OCI-LY3 (cell line): ENCODE results near the gene DNAJC8.

Experiments
- H2AFZ ChIP-seq: fragments of 200-600, 300-600 bp; shearing (Covaris generic); 2 replicates; pipeline ENCODE4 v1.6.0; 2014; ENCODE audit warnings: antibody characterized with exemption, low read depth, low read length
- H3K27ac ChIP-seq: fragments of 200-600, 300-600 bp; sonication (generic); 2 replicates; pipeline ENCODE4 v1.5.1; 2014; ENCODE audit warnings: mild to moderate bottlenecking, low read length, moderate library complexity, mixed read lengths
- H3K27me3 ChIP-seq: fragments of 200-600, 300-600 bp; sonication (generic); 2 replicates; pipeline ENCODE4 v1.6.1; 2014; ENCODE audit warnings: low read depth, low read length, mixed read lengths
- H3K36me3 ChIP-seq: fragments of 200-600, 300-600 bp; sonication (generic); replicated peaks from 2 replicates; pipeline ENCODE3; 2014; ENCODE audit warnings: low read depth, low read length, mixed read lengths
- H3K4me1 ChIP-seq: fragments of 300-600, 200-600 bp; sonication (generic); 2 replicates; pipeline ENCODE4 v1.6.1; 2014; ENCODE audit warnings: low read length, mixed read lengths
- H3K4me2 ChIP-seq: fragments of 200-600, 300-600 bp; sonication (generic); 2 replicates; pipeline ENCODE4 v1.6.1; 2014; ENCODE audit warnings: low read length, mixed read lengths
- H3K4me3 ChIP-seq: fragments of 300-600, 200-600 bp; sonication (generic); 2 replicates; pipeline ENCODE4 v1.5.1; 2014; ENCODE audit warnings: antibody characterized with exemption, mild to moderate bottlenecking, low read length, moderate library complexity
- H3K79me2 ChIP-seq: fragments of 300-600, 200-600 bp; shearing (Covaris generic); 2 replicates; pipeline ENCODE4 v1.6.1; 2014; ENCODE audit warnings: mild to moderate bottlenecking, low read length, mixed read lengths
- H3K9ac ChIP-seq: fragments of 300-600, 200-600 bp; shearing (Covaris generic); 2 replicates; pipeline ENCODE4 v1.6.0; 2014; ENCODE audit warnings: mild to moderate bottlenecking, low read length, moderate library complexity
- H3K9me3 ChIP-seq: fragments of 200-600, 300-600 bp; shearing (Covaris generic); 2 replicates; pipeline ENCODE4 v1.6.1; 2014; ENCODE audit warnings: low read length, mixed read lengths; ENCODE audit not compliant: insufficient read depth
- H4K20me1 ChIP-seq: fragments of 200-600, 300-600 bp; sonication (generic); 2 replicates; pipeline ENCODE4 v1.6.1; 2016; ENCODE audit warnings: low read length, mixed read lengths; ENCODE audit not compliant: insufficient read depth
- CTCF ChIP-seq: fragments of 200-600, 300-600 bp; sonication (generic); IDR thresholded peaks from 2 replicates; pipeline ENCODE4 v1.5.1; 2014; ENCODE audit warnings: antibody characterized with exemption, low read length, low read depth
- EZH2phosphoT487 ChIP-seq: fragments of 200-600 bp; shearing (Covaris generic); IDR thresholded peaks from 2 replicates; pipeline ENCODE4 v1.6.1; 2018; ENCODE audit warnings: antibody characterized with exemption, mixed run types, low read depth

DNAJC8 gene

GRCh38 chr1:28171246-28171645, 61.6 kb downstream of the DNAJC8 start:
- H3K9ac ChIP-seq = no peak overlapping the region
- no peaks in the 10 kb centered on the region for H3K79me2 ChIP-seq
- H3K9me3 ChIP-seq = no peaks in the 10 kb centered on the region
- no peaks in the 10 kb centered on the region for H4K20me1 ChIP-seq
- peaks cover 55% of the 10 kb centered on the region for H3K4me1 ChIP-seq
- H3K27ac ChIP-seq = no peak overlapping the region
- H3K4me2 ChIP-seq = no peak overlapping the region
- TF ChIP-seq CTCF = no peak
- no peak for TF ChIP-seq EZH2phosphoT487
- no peak overlapping the region for H2AFZ ChIP-seq
- peaks cover 11% of the 10 kb centered on the region for H3K27me3 ChIP-seq
- no peak overlapping the region for H3K4me3 ChIP-seq
- no peaks in the 10 kb centered on the region for H3K36me3 ChIP-seq

GRCh38 chr1:28170001-28170596, 62.7 kb downstream of the DNAJC8 start:
- no peak overlapping the region for H3K9ac ChIP-seq
- peaks cover 7% of the 10 kb centered on the region for H3K27me3 ChIP-seq
- no peaks in the 10 kb centered on the region for H4K20me1 ChIP-seq
- no peak overlapping the region for H3K4me2 ChIP-seq
- no peaks in the 10 kb centered on the region for H3K9me3 ChIP-seq
- no peak overlapping the region for H2AFZ ChIP-seq
- H3K79me2 ChIP-seq = no peaks in the 10 kb centered on the region
- no peak overlapping the region for H3K27ac ChIP-seq
- H3K4me3 ChIP-seq = no peak overlapping the region
- TF ChIP-seq EZH2phosphoT487 = no peak
- TF ChIP-seq CTCF = no peak
- peaks cover 44% of the 10 kb centered on the region for H3K4me1 ChIP-seq
- H3K36me3 ChIP-seq = no peaks in the 10 kb centered on the region

- TF ChIP-seq EZH2phosphoT487 (no peak), CTCF (no peak)
- H3K27ac ChIP-seq = no peak overlapping the region
- 0 out of 2 replicates have a peak, but pooled peaks cover 3% of the 10 kb centered on the region for H3K27me3 ChIP-seq
- H3K9me3 ChIP-seq = no peaks in the 10 kb centered on the region
- no peak overlapping the region for H3K9ac ChIP-seq
- no peak overlapping the region for H3K4me2 ChIP-seq
- no peaks in the 10 kb centered on the region for H3K79me2 ChIP-seq
- H4K20me1 ChIP-seq = no peaks in the 10 kb centered on the region
- H3K36me3 ChIP-seq = no peaks in the 10 kb centered on the region
- H3K4me1 ChIP-seq = no peaks in the 10 kb centered on the region
- H3K4me3 ChIP-seq = no peak overlapping the region
- H2AFZ ChIP-seq = no peak overlapping the region
These were observed 69.2 kb downstream of the DNAJC8 start for GRCh38 chr1:28163496-28164161.

- Histone ChIP-seq H3K79me2 (no peaks in the 10 kb centered on the region), H2AFZ (no peak overlapping the region), H3K27me3 (0 out of 2 replicates have a peak, but pooled peaks cover 3% of the 10 kb centered on the region), H4K20me1 (no peaks in the 10 kb centered on the region), H3K36me3 (no peaks in the 10 kb centered on the region), H3K4me1 (no peaks in the 10 kb centered on the region), H3K4me3 (no peak overlapping the region), H3K9me3 (no peaks in the 10 kb centered on the region), H3K4me2 (no peak overlapping the region), H3K9ac (no peak overlapping the region), H3K27ac (no peak overlapping the region)
- TF ChIP-seq CTCF = no peak
- no peak for TF ChIP-seq EZH2phosphoT487
These were observed 70.7 kb downstream of the DNAJC8 start for GRCh38 chr1:28162151-28162550.
